ENCODE measurements around the gene PRKCA. TPM values are rescaled to one million over a fixed set of nuclear protein-coding genes. Genes with fewer than 3 reads are reported as not detected.

The PRKCA gene
- total RNA-seq, 3 donors from 2014 or later, result 5.1 to 10.5 (median 6.6) TPM

- DNase-seq (ENCODE audit: low spot score in 2 of 2), result no peak
- Histone ChIP-seq H3K4me3 (no peak overlapping the region), H3K36me3 (no peaks in the 10 kb centered on the region), H3K27me3 (no peaks in the 10 kb centered on the region), H3K27ac (no peak overlapping the region), H3K9me3 (no peaks in the 10 kb centered on the region), H3K4me1 (no peaks in the 10 kb centered on the region)
- TF ChIP-seq POLR2AphosphoS5 (IDR thresholded peaks at IDR 0.05) (no peak), POLR2A (IDR thresholded peaks at IDR 0.05) (no peak)
- intact Hi-C loops (cut with DNase I; ENCODE audit: low total_unique reads), result loop anchor here (10.0 kb wide), 1 partner anchor 579 kb away; the partner anchor contains the start of gene APOH
These were observed 501.1 kb downstream of the PRKCA start for GRCh38 chr17:66803474-66803951.

GRCh38 chr17:66805567-66805966, 503.2 kb downstream of the PRKCA start:
- Histone ChIP-seq H3K36me3 (no peaks in the 10 kb centered on the region), H3K4me1 (no peaks in the 10 kb centered on the region), H3K27me3 (no peaks in the 10 kb centered on the region), H3K4me3 (no peak overlapping the region), H3K27ac (no peak overlapping the region), H3K9me3 (no peaks in the 10 kb centered on the region)
- TF ChIP-seq CTCF (IDR thresholded peaks at IDR 0.05) (no peak), POLR2A (IDR thresholded peaks at IDR 0.05) (no peak), POLR2AphosphoS5 (IDR thresholded peaks at IDR 0.05) (no peak)
- intact Hi-C loops (cut with DNase I; ENCODE audit: low total_unique reads), result loop anchor here (10.0 kb wide), 1 partner anchor 581 kb away; the partner anchor contains the start of gene APOH
- no peak for DNase-seq (ENCODE audit: low spot score in 2 of 2)

GRCh38 chr17:66807182-66807581, 504.8 kb downstream of the PRKCA start:
- Histone ChIP-seq H3K27ac (no peak overlapping the region), H3K4me1 (no peaks in the 10 kb centered on the region), H3K9me3 (no peaks in the 10 kb centered on the region), H3K4me3 (no peak overlapping the region), H3K27me3 (peaks cover 0 to under 1% of the 10 kb centered on the region in 2 donors), H3K36me3 (no peaks in the 10 kb centered on the region)
- intact Hi-C loops (cut with DNase I; ENCODE audit: low total_unique reads), result loop anchor here (10.0 kb wide), 1 partner anchor 582 kb away; the partner anchor contains the start of gene APOH
- TF ChIP-seq CTCF (IDR thresholded peaks at IDR 0.05), result no peak
- no peak for TF ChIP-seq POLR2AphosphoS5 (IDR thresholded peaks at IDR 0.05)
- no peak for TF ChIP-seq POLR2A (IDR thresholded peaks at IDR 0.05)
- DNase-seq (ENCODE audit: low spot score in 2 of 2), result no peak

- Histone ChIP-seq H3K27ac (no peak overlapping the region), H3K4me3 (no peak overlapping the region), H3K9me3 (no peaks in the 10 kb centered on the region), H3K4me1 (no peaks in the 10 kb centered on the region), H3K36me3 (no peaks in the 10 kb centered on the region), H3K27me3 (peaks cover 0 to 7% of the 10 kb centered on the region in 2 donors)
- TF ChIP-seq CTCF (IDR thresholded peaks at IDR 0.05) (no peak), POLR2A (IDR thresholded peaks at IDR 0.05) (no peak), POLR2AphosphoS5 (IDR thresholded peaks at IDR 0.05) (no peak)
- intact Hi-C loops (cut with DNase I; ENCODE audit: low total_unique reads), result loop anchor here (10.0 kb wide), 1 partner anchor 585 kb away; the partner anchor contains the start of gene APOH
- DNase-seq (ENCODE audit: low spot score in 2 of 2), result no peak
These were observed 507.0 kb downstream of the PRKCA start for GRCh38 chr17:66809408-66809807.

GRCh38 chr17:66810951-66811682, 508.7 kb downstream of the PRKCA start:
- no peak overlapping the region for H3K27ac ChIP-seq
- H3K4me3 ChIP-seq, result no peak overlapping the region
- H3K36me3 ChIP-seq, result no peaks in the 10 kb centered on the region
- no peaks in the 10 kb centered on the region for H3K4me1 ChIP-seq
- TF ChIP-seq CTCF (IDR thresholded peaks at IDR 0.05) (no peak), POLR2AphosphoS5 (IDR thresholded peaks at IDR 0.05) (no peak), POLR2A (IDR thresholded peaks at IDR 0.05) (no peak)
- DNase-seq (ENCODE audit: low spot score in 2 of 2), result no peak
- no peaks in the 10 kb centered on the region for H3K9me3 ChIP-seq
- peaks cover 0 to 7% of the 10 kb centered on the region in 2 donors for H3K27me3 ChIP-seq
- intact Hi-C loops (cut with DNase I; ENCODE audit: low total_unique reads), result no loop called here
